Measurements from ENCODE around the gene PRRX1.

The PRRX1 gene

DNA sequence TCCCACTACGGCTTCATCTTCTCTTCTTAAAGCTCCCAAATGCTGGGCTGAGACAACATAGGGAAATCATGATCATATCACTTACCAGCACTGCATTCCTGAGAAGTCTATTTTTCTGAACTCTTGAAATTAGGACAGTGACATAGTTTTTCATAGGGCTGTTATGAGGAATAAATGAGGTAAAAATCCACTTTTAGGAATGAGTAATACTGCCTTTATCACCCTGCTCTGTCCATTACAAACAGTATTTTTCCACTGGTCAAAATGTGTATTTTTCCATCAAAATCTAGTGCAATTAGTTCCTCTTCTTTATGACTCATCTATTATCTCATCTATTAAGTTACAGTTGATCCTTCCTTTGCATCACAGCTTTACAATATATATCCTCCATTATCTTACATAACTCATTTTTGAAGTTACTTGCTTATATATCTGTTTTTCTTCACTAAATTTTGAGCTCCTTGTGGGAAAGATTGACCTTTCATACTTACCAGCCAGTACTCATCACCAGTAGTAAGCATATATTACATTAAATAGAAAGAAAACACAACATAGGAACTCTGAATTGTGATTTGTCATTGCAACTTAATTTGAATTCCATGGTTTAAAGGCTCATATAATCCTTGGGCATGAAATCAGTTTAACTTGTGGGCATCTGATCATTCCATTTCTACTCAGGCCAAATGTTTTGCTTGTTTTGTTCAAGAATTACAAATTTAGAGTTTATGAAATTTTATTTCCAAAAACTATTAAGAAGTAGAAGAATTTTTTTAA lies 37.1 kb downstream of the PRRX1 start:
- no peak overlapping the region for H3K27ac ChIP-seq
- no peak for TF ChIP-seq ZFX (IDR thresholded peaks at IDR 0.05)
- TF ChIP-seq, protein P1, sequence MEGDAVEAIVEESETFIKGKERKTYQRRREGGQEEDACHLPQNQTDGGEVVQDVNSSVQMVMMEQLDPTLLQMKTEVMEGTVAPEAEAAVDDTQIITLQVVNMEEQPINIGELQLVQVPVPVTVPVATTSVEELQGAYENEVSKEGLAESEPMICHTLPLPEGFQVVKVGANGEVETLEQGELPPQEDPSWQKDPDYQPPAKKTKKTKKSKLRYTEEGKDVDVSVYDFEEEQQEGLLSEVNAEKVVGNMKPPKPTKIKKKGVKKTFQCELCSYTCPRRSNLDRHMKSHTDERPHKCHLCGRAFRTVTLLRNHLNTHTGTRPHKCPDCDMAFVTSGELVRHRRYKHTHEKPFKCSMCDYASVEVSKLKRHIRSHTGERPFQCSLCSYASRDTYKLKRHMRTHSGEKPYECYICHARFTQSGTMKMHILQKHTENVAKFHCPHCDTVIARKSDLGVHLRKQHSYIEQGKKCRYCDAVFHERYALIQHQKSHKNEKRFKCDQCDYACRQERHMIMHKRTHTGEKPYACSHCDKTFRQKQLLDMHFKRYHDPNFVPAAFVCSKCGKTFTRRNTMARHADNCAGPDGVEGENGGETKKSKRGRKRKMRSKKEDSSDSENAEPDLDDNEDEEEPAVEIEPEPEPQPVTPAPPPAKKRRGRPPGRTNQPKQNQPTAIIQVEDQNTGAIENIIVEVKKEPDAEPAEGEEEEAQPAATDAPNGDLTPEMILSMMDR (conservative IDR thresholded peaks at IDR 0.05), result no peak

DNA sequence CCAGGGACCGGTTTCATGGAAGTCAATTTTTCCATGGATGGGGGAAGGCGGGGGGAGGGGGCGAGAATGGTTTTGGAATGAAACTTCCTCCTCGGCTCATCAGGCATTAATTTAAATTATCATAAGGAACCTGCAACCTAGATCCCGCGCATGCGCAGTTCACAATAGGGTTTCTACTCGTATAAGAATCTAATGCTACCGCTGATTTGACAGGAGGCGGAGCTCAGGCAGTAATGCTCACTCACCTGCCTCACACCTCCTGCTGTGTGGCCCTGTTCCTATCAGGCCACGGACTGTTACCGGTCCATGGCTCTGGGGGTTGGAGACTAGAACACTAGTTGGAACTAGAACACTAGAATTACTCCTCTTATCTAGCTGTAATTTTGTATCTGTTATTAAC lies 38.0 kb downstream of the PRRX1 start:
- TF ChIP-seq ZFX (IDR thresholded peaks at IDR 0.05), result no peak
- TF ChIP-seq, protein P1 (conservative IDR thresholded peaks at IDR 0.05), result no peak
- H3K27ac ChIP-seq, result no peak overlapping the region

DNA sequence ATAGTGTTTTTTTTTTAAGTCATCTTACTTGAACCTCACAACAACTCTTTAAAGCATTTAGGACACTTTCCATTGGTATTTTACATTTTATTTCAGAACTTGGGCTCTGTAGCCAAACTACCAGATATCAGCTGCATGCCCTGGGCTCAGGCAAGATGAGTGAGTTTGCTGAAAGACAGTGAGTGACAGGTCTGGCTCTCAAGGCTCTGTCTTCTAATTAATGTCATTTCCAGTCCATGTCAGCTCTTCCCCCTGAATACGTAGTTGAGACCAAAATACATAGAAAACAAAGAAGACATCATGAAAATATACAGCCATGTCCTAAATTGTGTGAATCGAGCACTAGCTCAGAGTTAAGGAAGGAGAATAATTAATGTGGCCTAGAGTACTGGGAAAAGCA lies 39.7 kb downstream of the PRRX1 start:
- no peak overlapping the region for H3K27ac ChIP-seq
- TF ChIP-seq, protein P1 (conservative IDR thresholded peaks at IDR 0.05), result no peak
- no peak for TF ChIP-seq ZFX (IDR thresholded peaks at IDR 0.05)

DNA sequence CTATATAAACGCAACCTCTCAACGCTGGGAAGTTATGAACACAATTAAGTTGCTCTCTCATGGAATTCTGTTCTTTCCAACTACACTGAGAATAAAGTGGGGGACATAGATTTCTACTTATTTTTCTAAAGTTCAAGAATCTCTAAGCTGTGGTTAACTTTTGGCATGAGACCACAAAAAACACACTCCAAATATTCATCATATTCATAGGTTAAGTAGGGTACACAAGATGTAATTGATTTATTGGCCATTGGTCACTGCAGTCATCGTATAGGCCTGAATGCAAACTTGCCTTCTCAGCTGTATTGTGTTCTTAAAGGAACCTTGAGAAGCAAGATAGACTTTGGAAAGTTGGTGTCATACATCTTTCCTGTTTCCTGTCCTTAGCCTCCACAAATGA lies 40.3 kb downstream of the PRRX1 start:
- H3K27ac ChIP-seq, result no peak overlapping the region
- TF ChIP-seq ZFX (IDR thresholded peaks at IDR 0.05), result no peak
- TF ChIP-seq, protein P1 (conservative IDR thresholded peaks at IDR 0.05), result no peak

DNA sequence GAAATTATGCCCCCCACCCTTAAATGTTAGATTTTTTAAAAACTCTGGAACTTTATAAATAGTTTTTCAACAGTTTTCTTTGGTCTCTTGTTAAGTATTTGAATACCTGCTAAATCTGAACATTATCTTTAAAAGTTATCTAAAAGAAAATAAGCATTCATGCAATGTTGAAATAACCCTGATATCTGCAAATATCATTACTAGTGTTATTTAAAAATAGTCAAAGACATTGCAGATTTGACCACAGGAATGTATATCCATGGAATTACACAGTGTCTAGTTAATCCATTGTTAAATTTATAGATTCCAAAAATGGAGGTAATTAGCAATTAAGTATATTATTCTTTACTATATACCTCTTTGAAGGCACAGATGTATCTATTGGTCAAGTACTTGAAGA lies 42.0 kb downstream of the PRRX1 start:
- TF ChIP-seq, protein P1 (conservative IDR thresholded peaks at IDR 0.05), result no peak
- TF ChIP-seq ZFX (IDR thresholded peaks at IDR 0.05), result no peak
- no peak overlapping the region for H3K27ac ChIP-seq

DNA sequence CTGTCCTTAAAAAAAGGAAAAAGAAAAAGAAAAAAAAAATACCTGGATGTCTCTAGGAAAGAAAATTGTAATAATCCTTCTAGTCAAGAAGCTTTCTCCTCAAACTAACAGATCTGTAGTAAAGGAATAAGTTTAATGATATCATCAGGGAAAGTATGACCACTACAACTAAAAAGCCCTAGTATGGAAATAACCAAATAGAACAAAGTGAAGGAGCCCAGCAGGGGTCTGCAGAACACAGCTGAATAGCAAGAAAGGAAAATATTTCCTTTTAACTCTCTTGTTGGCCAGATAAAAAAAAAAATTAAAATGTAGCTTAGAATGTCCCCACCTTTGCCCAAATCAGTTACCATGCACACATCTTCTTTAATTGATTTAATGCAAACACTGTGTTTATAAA lies 43.2 kb downstream of the PRRX1 start:
- no peak overlapping the region for H3K27ac ChIP-seq
- no peak for TF ChIP-seq ZFX (IDR thresholded peaks at IDR 0.05)
- TF ChIP-seq, protein P1 (conservative IDR thresholded peaks at IDR 0.05), result no peak

DNA sequence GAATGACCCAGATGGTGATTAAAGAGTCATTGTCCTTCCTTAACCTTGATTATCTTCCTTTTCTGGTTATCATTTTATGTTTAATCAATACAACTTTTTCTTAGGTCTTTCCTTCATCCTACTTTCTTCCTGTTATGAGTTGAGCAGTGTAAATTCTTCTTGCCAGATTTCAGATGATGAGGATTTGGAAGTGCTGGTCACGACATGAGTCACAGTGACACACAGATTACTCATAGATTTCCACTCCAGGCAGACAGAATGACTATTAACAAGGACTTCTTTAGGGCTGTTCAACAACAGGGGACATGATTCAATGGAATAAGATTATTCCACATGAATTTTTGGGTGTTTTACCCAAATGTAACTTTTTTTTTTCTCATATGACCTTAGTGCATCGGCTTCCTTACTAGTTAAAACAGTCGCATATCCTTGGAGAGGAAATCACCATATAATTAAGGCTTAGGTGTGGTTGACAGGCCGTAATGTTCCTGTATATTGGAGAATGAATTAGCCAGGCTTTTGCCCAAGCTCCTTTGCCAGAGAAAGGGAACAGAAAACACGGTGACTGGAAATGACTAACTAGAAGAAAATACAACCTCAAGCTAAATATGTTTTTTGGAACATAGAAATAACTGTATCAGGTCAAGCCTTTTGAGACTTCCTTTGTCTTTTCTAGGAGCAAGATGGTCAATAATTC lies 44.2 kb downstream of the PRRX1 start:
- TF ChIP-seq ZFX (IDR thresholded peaks at IDR 0.05), result no peak
- TF ChIP-seq, protein P1 (conservative IDR thresholded peaks at IDR 0.05), result no peak
- no peak overlapping the region for H3K27ac ChIP-seq
